ENCODE measurements around the gene PPIL6. TPM values are rescaled to one million over a fixed set of nuclear protein-coding genes. Genes with fewer than 3 reads are reported as not detected.

PPIL6 gene
- total RNA-seq, 3 donors from 2014 or later (not counting 1 experiment from before 2014, with no cell fraction given), result 0.28 to 0.70 (median 0.40) TPM

- Mint-ChIP-seq H3K27ac (peak within 1 kb of the TSS; percentile 67 to 85), H3K36me3 (peaks cover 21% of the 10 kb centered on the region), H3K27me3 (ENCODE audit: low read depth in 2 of 2) (no peaks in the 10 kb centered on the region), H3K4me1 (peaks cover 42 to 53% of the 10 kb centered on the region in 2 donors), H3K4me3 (peak within 1 kb of the TSS; percentile 92), H3K9me3 (no peaks in the 10 kb centered on the region)
- intact Hi-C loops (cut with micrococcal nuclease), result loop anchor here (1.0 to 2.0 kb wide), 3 partner anchors 24 to 101 kb away; partner anchors contain the start of genes CD164, PPIL6 and SMPD2
- Histone ChIP-seq H3K27me3 (ENCODE audit: control insufficient read depth, insufficient read depth, low read length) (no peaks in the 10 kb centered on the region), H3K4me1 (ENCODE audit: control insufficient read depth, insufficient read depth, low read length) (peaks cover 32% of the 10 kb centered on the region), H3K36me3 (ENCODE audit: control insufficient read depth, insufficient read depth, low read length) (peaks cover 13% of the 10 kb centered on the region), H3K4me3 (ENCODE audit: low read length) (peak within 1 kb of the TSS; percentile 80), H3K27ac (ENCODE audit: low read length) (peak within 1 kb of the TSS; percentile 64), H3K9me3 (ENCODE audit: control insufficient read depth, insufficient read depth, low read length) (no peaks in the 10 kb centered on the region)
- WGBS (ENCODE audit: insufficient coverage), result under 1% methylated on average over 79 of the region's 97 CpGs
- peak; percentile 86 to 95 for DNase-seq
- peak; percentile 86 to 95 (median 91) for ATAC-seq
- TF ChIP-seq CTCF (IDR thresholded peaks at IDR 0.05), result no peak
Observed at GRCh38 chr6:109482905-109483734, 42.7 kb upstream of the PPIL6 start, which contains the start of gene ZBTB24. Gene ZBTB24 (minus strand): TSS chr6:109483219. CDS start chr6:109482026, 1,193 bp downstream.

- Histone ChIP-seq H3K9me3 (ENCODE audit: control insufficient read depth, insufficient read depth, low read length) (no peaks in the 10 kb centered on the region), H3K4me3 (ENCODE audit: low read length) (no peak overlapping the region), H3K4me1 (ENCODE audit: control insufficient read depth, insufficient read depth, low read length) (peaks cover 40% of the 10 kb centered on the region), H3K27me3 (ENCODE audit: control insufficient read depth, insufficient read depth, low read length) (no peaks in the 10 kb centered on the region), H3K36me3 (ENCODE audit: control insufficient read depth, insufficient read depth, low read length) (peaks cover 25% of the 10 kb centered on the region), H3K27ac (ENCODE audit: low read length) (no peak overlapping the region)
- no peak for DNase-seq
- Mint-ChIP-seq H3K4me3 (peak overlapping the region; percentile 49), H3K27ac (peak overlapping the region in 1 of 2 donors; percentile 4), H3K9me3 (no peaks in the 10 kb centered on the region), H3K4me1 (peaks cover 58 to 67% of the 10 kb centered on the region in 2 donors), H3K36me3 (peaks cover 25% of the 10 kb centered on the region), H3K27me3 (ENCODE audit: low read depth in 2 of 2) (no peaks in the 10 kb centered on the region)
- ATAC-seq, result no peak
- intact Hi-C loops (cut with micrococcal nuclease), result no loop called here
- no peak for TF ChIP-seq CTCF (IDR thresholded peaks at IDR 0.05)
- 96% methylated on average over 7 of the region's 7 CpGs for WGBS (ENCODE audit: insufficient coverage)
Observed at GRCh38 chr6:109480993-109481480, 40.6 kb upstream of the PPIL6 start.

GRCh38 chr6:109478841-109479624 lies 38.6 kb upstream of the PPIL6 start:
- 86% methylated on average over 5 of the region's 5 CpGs for WGBS (ENCODE audit: insufficient coverage)
- H3K4me3 ChIP-seq (ENCODE audit: low read length), result no peak overlapping the region
- H3K36me3 ChIP-seq (ENCODE audit: control insufficient read depth, insufficient read depth, low read length), result peaks cover 41% of the 10 kb centered on the region
- no peak for TF ChIP-seq CTCF (IDR thresholded peaks at IDR 0.05)
- peaks cover 40% of the 10 kb centered on the region for H3K4me1 ChIP-seq (ENCODE audit: control insufficient read depth, insufficient read depth, low read length)
- DNase-seq, result peak in 1 of 2 donors; percentile 65
- no peaks in the 10 kb centered on the region for H3K27me3 ChIP-seq (ENCODE audit: control insufficient read depth, insufficient read depth, low read length)
- peak overlapping the region; percentile 18 to 43 for H3K27ac Mint-ChIP-seq
- intact Hi-C loops (cut with micrococcal nuclease), result no loop called here
- H3K27me3 Mint-ChIP-seq (ENCODE audit: low read depth in 2 of 2), result no peaks in the 10 kb centered on the region
- H3K4me1 Mint-ChIP-seq, result peaks cover 70 to 72% of the 10 kb centered on the region in 2 donors
- no peak for ATAC-seq
- no peak overlapping the region for H3K27ac ChIP-seq (ENCODE audit: low read length)
- no peaks in the 10 kb centered on the region for H3K9me3 Mint-ChIP-seq
- no peaks in the 10 kb centered on the region for H3K9me3 ChIP-seq (ENCODE audit: control insufficient read depth, insufficient read depth, low read length)
- peak overlapping the region; percentile 85 for H3K4me3 Mint-ChIP-seq
- peaks cover 36% of the 10 kb centered on the region for H3K36me3 Mint-ChIP-seq

Data from natural killer cell (primary cell).